T-helper 1 cell treated with Interleukin-12 subunit alpha and Interleukin-12 subunit beta and Interleukin-4 antibody, amounts not matched to agents 30 μg/mL and 1 μg/mL, for 36 hours (primary cell): Measurements from ENCODE around the gene ANKRD11.

Experiments used
- H3K27ac Mint-ChIP-seq: one replicate; pipeline ENCODE4 v1.8.0; 2021; ENCODE audit warnings: mild to moderate bottlenecking, mixed read lengths
- H3K27me3 Mint-ChIP-seq: one replicate; pipeline ENCODE4 v1.8.0; 2021; ENCODE audit warnings: low read depth, mixed read lengths
- H3K36me3 Mint-ChIP-seq: one replicate; pipeline ENCODE4 v1.8.0; 2021; ENCODE audit warnings: low read depth, mixed read lengths
- H3K4me1 Mint-ChIP-seq: one replicate; pipeline ENCODE4 v1.8.0; 2021; ENCODE audit warnings: low read depth, mixed read lengths
- H3K4me3 Mint-ChIP-seq: one replicate; pipeline ENCODE4 v1.8.0; 2021; ENCODE audit warnings: mild to moderate bottlenecking, moderate library complexity, mixed read lengths
- H3K9me3 Mint-ChIP-seq: one replicate; pipeline ENCODE4 v1.8.0; 2021; ENCODE audit warnings: mixed read lengths

Gene ANKRD11

GRCh38 chr16:89295071-89295900 is 195.1 kb downstream of the ANKRD11 start:
- Mint-ChIP-seq H3K4me1 (peaks cover 21% of the 10 kb centered on the region), H3K9me3 (no peaks in the 10 kb centered on the region), H3K36me3 (peaks cover 6% of the 10 kb centered on the region), H3K4me3 (no peak overlapping the region), H3K27me3 (no peaks in the 10 kb centered on the region), H3K27ac (no peak overlapping the region)

GRCh38 chr16:89294486-89294885 is 195.9 kb downstream of the ANKRD11 start:
- Mint-ChIP-seq H3K4me1 (peaks cover 24% of the 10 kb centered on the region), H3K27me3 (no peaks in the 10 kb centered on the region), H3K36me3 (peaks cover 8% of the 10 kb centered on the region), H3K9me3 (no peaks in the 10 kb centered on the region), H3K4me3 (no peak overlapping the region), H3K27ac (peak overlapping the region; percentile 39)

- H3K36me3 Mint-ChIP-seq, result peaks cover 10% of the 10 kb centered on the region
- H3K27ac Mint-ChIP-seq, result no peak overlapping the region
- H3K9me3 Mint-ChIP-seq, result no peaks in the 10 kb centered on the region
- peaks cover 23% of the 10 kb centered on the region for H3K4me1 Mint-ChIP-seq
- no peak overlapping the region for H3K4me3 Mint-ChIP-seq
- H3K27me3 Mint-ChIP-seq, result no peaks in the 10 kb centered on the region
Observed at GRCh38 chr16:89293276-89294143, 196.9 kb downstream of the ANKRD11 start.

- Mint-ChIP-seq H3K27me3 (no peaks in the 10 kb centered on the region), H3K9me3 (no peaks in the 10 kb centered on the region), H3K4me1 (peaks cover 16% of the 10 kb centered on the region), H3K27ac (no peak overlapping the region), H3K4me3 (no peak overlapping the region), H3K36me3 (peaks cover 10% of the 10 kb centered on the region)
Observed at GRCh38 chr16:89292443-89293078, 197.8 kb downstream of the ANKRD11 start.

- H3K27ac Mint-ChIP-seq, result no peak overlapping the region
- H3K36me3 Mint-ChIP-seq, result peaks cover 13% of the 10 kb centered on the region
- H3K9me3 Mint-ChIP-seq, result no peaks in the 10 kb centered on the region
- H3K4me1 Mint-ChIP-seq, result peaks cover 11% of the 10 kb centered on the region
- no peak overlapping the region for H3K4me3 Mint-ChIP-seq
- H3K27me3 Mint-ChIP-seq, result no peaks in the 10 kb centered on the region
Observed at GRCh38 chr16:89291776-89292175, 198.6 kb downstream of the ANKRD11 start.

- H3K27me3 Mint-ChIP-seq, result no peaks in the 10 kb centered on the region
- H3K9me3 Mint-ChIP-seq, result no peaks in the 10 kb centered on the region
- H3K36me3 Mint-ChIP-seq, result peaks cover 14% of the 10 kb centered on the region
- peaks cover 8% of the 10 kb centered on the region for H3K4me1 Mint-ChIP-seq
- H3K27ac Mint-ChIP-seq, result no peak overlapping the region
- H3K4me3 Mint-ChIP-seq, result no peak overlapping the region
Observed at GRCh38 chr16:89291363-89291762, 199.0 kb downstream of the ANKRD11 start.

GRCh38 chr16:89290887-89291286 is 199.5 kb downstream of the ANKRD11 start:
- no peak overlapping the region for H3K4me3 Mint-ChIP-seq
- peaks cover 15% of the 10 kb centered on the region for H3K36me3 Mint-ChIP-seq
- no peaks in the 10 kb centered on the region for H3K27me3 Mint-ChIP-seq
- H3K27ac Mint-ChIP-seq, result no peak overlapping the region
- H3K4me1 Mint-ChIP-seq, result peaks cover 4% of the 10 kb centered on the region
- H3K9me3 Mint-ChIP-seq, result no peaks in the 10 kb centered on the region

GRCh38 chr16:89290472-89290871 is 199.9 kb downstream of the ANKRD11 start:
- H3K4me1 Mint-ChIP-seq, result peaks cover 4% of the 10 kb centered on the region
- no peaks in the 10 kb centered on the region for H3K9me3 Mint-ChIP-seq
- H3K27me3 Mint-ChIP-seq, result no peaks in the 10 kb centered on the region
- no peak overlapping the region for H3K27ac Mint-ChIP-seq
- no peak overlapping the region for H3K4me3 Mint-ChIP-seq
- H3K36me3 Mint-ChIP-seq, result peaks cover 15% of the 10 kb centered on the region

GRCh38 chr16:89289428-89290395 is 200.6 kb downstream of the ANKRD11 start:
- H3K9me3 Mint-ChIP-seq, result no peaks in the 10 kb centered on the region
- peaks cover 4% of the 10 kb centered on the region for H3K4me1 Mint-ChIP-seq
- H3K4me3 Mint-ChIP-seq, result no peak overlapping the region
- peaks cover 15% of the 10 kb centered on the region for H3K36me3 Mint-ChIP-seq
- no peaks in the 10 kb centered on the region for H3K27me3 Mint-ChIP-seq
- peak overlapping the region; percentile 43 for H3K27ac Mint-ChIP-seq

GRCh38 chr16:89288966-89289365 is 201.4 kb downstream of the ANKRD11 start:
- H3K27ac Mint-ChIP-seq, result no peak overlapping the region
- H3K4me1 Mint-ChIP-seq, result peaks cover 4% of the 10 kb centered on the region
- no peaks in the 10 kb centered on the region for H3K27me3 Mint-ChIP-seq
- H3K4me3 Mint-ChIP-seq, result no peak overlapping the region
- H3K36me3 Mint-ChIP-seq, result peaks cover 15% of the 10 kb centered on the region
- H3K9me3 Mint-ChIP-seq, result no peaks in the 10 kb centered on the region

GRCh38 chr16:89288577-89288844 is 201.8 kb downstream of the ANKRD11 start:
- no peak overlapping the region for H3K4me3 Mint-ChIP-seq
- H3K9me3 Mint-ChIP-seq, result no peaks in the 10 kb centered on the region
- no peak overlapping the region for H3K27ac Mint-ChIP-seq
- peaks cover 4% of the 10 kb centered on the region for H3K4me1 Mint-ChIP-seq
- peaks cover 15% of the 10 kb centered on the region for H3K36me3 Mint-ChIP-seq
- H3K27me3 Mint-ChIP-seq, result no peaks in the 10 kb centered on the region

- no peaks in the 10 kb centered on the region for H3K9me3 Mint-ChIP-seq
- H3K4me1 Mint-ChIP-seq, result peaks cover 4% of the 10 kb centered on the region
- H3K4me3 Mint-ChIP-seq, result no peak overlapping the region
- peaks cover 15% of the 10 kb centered on the region for H3K36me3 Mint-ChIP-seq
- no peaks in the 10 kb centered on the region for H3K27me3 Mint-ChIP-seq
- H3K27ac Mint-ChIP-seq, result no peak overlapping the region
Observed at GRCh38 chr16:89287777-89288576, 202.4 kb downstream of the ANKRD11 start.

- H3K27ac Mint-ChIP-seq, result no peak overlapping the region
- H3K27me3 Mint-ChIP-seq, result no peaks in the 10 kb centered on the region
- no peak overlapping the region for H3K4me3 Mint-ChIP-seq
- peaks cover 15% of the 10 kb centered on the region for H3K36me3 Mint-ChIP-seq
- peaks cover 4% of the 10 kb centered on the region for H3K4me1 Mint-ChIP-seq
- no peaks in the 10 kb centered on the region for H3K9me3 Mint-ChIP-seq
Observed at GRCh38 chr16:89286096-89286495, 204.3 kb downstream of the ANKRD11 start.
